ENCODE data around the gene PDE2A. TPM values are rescaled to one million over a fixed set of nuclear protein-coding genes. Genes with fewer than 3 reads are reported as not detected.
A peak's percentile ranks its signal among the peaks of the same experiment; 100 is the strongest.
"Not testable (repeated sequence)": the region's sequence is repeated elsewhere in the genome, so short reads cannot be mapped to it uniquely, and the experiment has no call there.

PDE2A gene
- total and polyA plus RNA-seq, 11 donors, result 16.8 to 53.7 (median 23.7) TPM

GRCh38 chr11:72556433-72556832 lies 117.8 kb downstream of the PDE2A start:
- intact Hi-C loops (cut with DNase I), result no loop called here
- Histone ChIP-seq H3K27me3 (peaks cover 0 to 21% (median 0%) of the 10 kb centered on the region in 9 donors), H3K4me1 (no peaks in the 10 kb centered on the region), H3K27ac (no peak overlapping the region), H3K9me3 (no peaks in the 10 kb centered on the region), H3K4me3 (no peak overlapping the region), H3K36me3 (no peaks in the 10 kb centered on the region)
- ATAC-seq (no peak), DNase-seq (no peak)
- no peak for TF ChIP-seq CTCF (IDR thresholded peaks at IDR 0.05)
- TF ChIP-seq POLR2A (IDR thresholded peaks at IDR 0.05), result no peak
- WGBS, 4 donors, result 72 to 86% (median 76%) methylated on average over 5 of the region's 5 CpGs

- intact Hi-C loops (cut with DNase I); H3K9me3 ChIP-seq; H3K27ac ChIP-seq; ATAC-seq; DNase-seq; H3K36me3 ChIP-seq; H3K4me1 ChIP-seq; H3K4me3 ChIP-seq: not testable (repeated sequence)
- WGBS, 4 donors, result 83 to 93% (median 90%) methylated on average over 3 of the region's 3 CpGs
- peaks cover 0 to 21% (median 0%) of the 10 kb centered on the region in 9 donors for H3K27me3 ChIP-seq
These were observed 119.2 kb downstream of the PDE2A start for GRCh38 chr11:72555014-72555522.

- no peaks in the 10 kb centered on the region for H3K36me3 ChIP-seq
- no peak overlapping the region for H3K4me3 ChIP-seq
- no peaks in the 10 kb centered on the region for H3K9me3 ChIP-seq
- TF ChIP-seq CTCF (IDR thresholded peaks at IDR 0.05), result peak in 2 of 12 donors; percentile 7 to 12
- TF ChIP-seq POLR2A (IDR thresholded peaks at IDR 0.05), result no peak
- 56 to 61% (median 57%) methylated on average over 3 of the region's 3 CpGs for WGBS, 4 donors
- ATAC-seq (no peak), DNase-seq (no peak)
- no peaks in the 10 kb centered on the region for H3K4me1 ChIP-seq
- no peak overlapping the region for H3K27ac ChIP-seq
- peaks cover 0 to 21% (median 0%) of the 10 kb centered on the region in 9 donors for H3K27me3 ChIP-seq
- intact Hi-C loops (cut with DNase I), result no loop called here
These were observed 120.5 kb downstream of the PDE2A start for GRCh38 chr11:72553706-72554105.

- Histone ChIP-seq H3K27ac (no peak overlapping the region), H3K4me1 (no peaks in the 10 kb centered on the region), H3K4me3 (no peak overlapping the region), H3K27me3 (peaks cover 0 to 20% (median 0%) of the 10 kb centered on the region in 9 donors), H3K9me3 (no peaks in the 10 kb centered on the region), H3K36me3 (no peaks in the 10 kb centered on the region)
- WGBS, 4 donors, result 78 to 97% (median 84%) methylated on average over 3 of the region's 3 CpGs
- TF ChIP-seq POLR2A (IDR thresholded peaks at IDR 0.05) (no peak), CTCF (IDR thresholded peaks at IDR 0.05) (no peak)
- DNase-seq (no peak), ATAC-seq (no peak)
- intact Hi-C loops (cut with DNase I), result no loop called here
These were observed 121.8 kb downstream of the PDE2A start for GRCh38 chr11:72552399-72552910.

- Histone ChIP-seq H3K27ac (no peak overlapping the region), H3K4me3 (no peak overlapping the region), H3K4me1 (no peaks in the 10 kb centered on the region), H3K36me3 (no peaks in the 10 kb centered on the region), H3K27me3 (peaks cover 0 to 16% (median 0%) of the 10 kb centered on the region in 9 donors), H3K9me3 (no peaks in the 10 kb centered on the region)
- 84 to 93% (median 91%) methylated on average over 5 of the region's 5 CpGs for WGBS, 4 donors
- no peak for ATAC-seq
- no peak for TF ChIP-seq CTCF (IDR thresholded peaks at IDR 0.05)
- TF ChIP-seq POLR2A (IDR thresholded peaks at IDR 0.05), result no peak
- DNase-seq, result no peak
- intact Hi-C loops (cut with DNase I), result no loop called here
These were observed 122.7 kb downstream of the PDE2A start for GRCh38 chr11:72551571-72551970.

Data from heart left ventricle (tissue), 16 donors.